Mesendoderm (in vitro differentiated cells): ENCODE measurements around the gene FAM131A.

Source experiments
- small RNA-seq: library from polyadenylated mRNA; stranded (forward); fragments of <200 nt; extraction: miRNeasy Mini kit (QIAGEN cat#:217004); gene quantifications from one replicate; pipeline ENCODE3, GENCODE V24; 2013; ENCODE audit not compliant: insufficient read depth

The FAM131A gene

Small RNAs within 50 kb of the gene (small RNA-seq; reads per million reads assigned to genes)
- 399 reads per million, percentile 98 among the genes with 10 or more reads in this experiment for gene SNORD66
